ENCODE results near the gene PRR19.
A peak's percentile ranks its signal among the peaks of the same experiment; 100 is the strongest.
"Not testable (repeated sequence)": the region's sequence is repeated elsewhere in the genome, so short reads cannot be mapped to it uniquely, and the experiment has no call there.

PRR19 gene, protein sequence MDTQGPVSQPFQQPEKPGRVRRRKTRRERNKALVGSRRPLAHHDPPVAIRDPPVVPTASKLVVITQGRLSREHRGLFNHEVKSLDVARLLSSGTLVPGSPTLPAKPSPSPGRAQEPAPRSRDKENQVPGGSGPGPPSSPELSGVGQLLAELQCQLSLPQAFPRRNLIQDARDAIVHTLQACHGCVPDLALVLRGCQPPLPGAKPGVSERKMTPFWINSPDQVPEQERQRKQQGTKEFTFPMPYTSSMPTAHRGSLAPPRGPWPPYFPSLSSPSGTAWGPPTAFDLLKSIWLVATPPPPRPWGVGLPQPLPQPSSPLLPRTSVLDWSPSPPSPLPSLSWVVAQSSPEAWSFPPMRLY

GRCh38 chr19:42301646-42302203 lies at the start of gene PRR19:
Gene PRR19, plus strand, starts transcription at chr19:42302132. Its CDS starts 7,453 bp downstream, at chr19:42309585.
- DNase-seq (ENCODE audit: low read depth in 1 of 2, low spot score in 1 of 2) = no peak

- no peak for DNase-seq (ENCODE audit: low read depth in 1 of 2, low spot score in 1 of 2)
Measured at GRCh38 chr19:42252365-42253244, 49.3 kb upstream of the PRR19 start.

- DNase-seq (ENCODE audit: low read depth in 1 of 2, low spot score in 1 of 2) = no peak
Measured at GRCh38 chr19:42253245-42254088, 48.5 kb upstream of the PRR19 start.

- peak; percentile 52 to 71 for DNase-seq (ENCODE audit: low read depth in 1 of 2, low spot score in 1 of 2)
Measured at GRCh38 chr19:42254089-42254849, 47.7 kb upstream of the PRR19 start.

GRCh38 chr19:42254850-42255765 lies 46.8 kb upstream of the PRR19 start, which contains the start of gene ERF:
Gene ERF, minus strand, starts transcription at chr19:42255128. Its CDS starts 129 bp downstream, at chr19:42254999.
- peak; percentile 86 to 95 for DNase-seq (ENCODE audit: low read depth in 1 of 2, low spot score in 1 of 2)

GRCh38 chr19:42255766-42256745 lies 45.9 kb upstream of the PRR19 start:
- DNase-seq (ENCODE audit: low read depth in 1 of 2, low spot score in 1 of 2) = no peak

GRCh38 chr19:42257842-42258241 lies 44.1 kb upstream of the PRR19 start:
- not testable (repeated sequence) for DNase-seq (ENCODE audit: low read depth in 1 of 2, low spot score in 1 of 2)

- DNase-seq (ENCODE audit: low read depth in 1 of 2, low spot score in 1 of 2) = no peak
Measured at GRCh38 chr19:42261763-42262162, 40.2 kb upstream of the PRR19 start.

DNA sequence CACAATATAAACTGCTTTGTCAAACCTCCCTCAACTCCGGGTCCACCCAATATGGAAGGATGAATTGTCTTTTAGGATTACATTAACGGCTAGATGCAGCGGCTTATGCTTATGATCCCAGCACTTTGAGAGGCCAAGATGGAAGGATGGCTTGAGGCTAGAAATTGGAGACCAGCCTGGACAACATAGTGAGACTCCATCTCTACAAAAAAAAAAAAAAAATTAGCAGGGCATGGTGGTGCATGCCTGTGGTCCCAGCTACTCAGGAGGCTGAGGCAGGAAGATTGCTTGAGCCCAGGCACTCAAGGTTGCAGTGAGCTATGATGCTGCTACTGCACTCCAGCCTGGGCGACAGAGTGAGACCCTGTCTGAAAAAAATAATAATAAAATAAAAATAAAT lies 35.8 kb upstream of the PRR19 start:
- not testable (repeated sequence) for DNase-seq (ENCODE audit: low read depth in 1 of 2, low spot score in 1 of 2)

DNA sequence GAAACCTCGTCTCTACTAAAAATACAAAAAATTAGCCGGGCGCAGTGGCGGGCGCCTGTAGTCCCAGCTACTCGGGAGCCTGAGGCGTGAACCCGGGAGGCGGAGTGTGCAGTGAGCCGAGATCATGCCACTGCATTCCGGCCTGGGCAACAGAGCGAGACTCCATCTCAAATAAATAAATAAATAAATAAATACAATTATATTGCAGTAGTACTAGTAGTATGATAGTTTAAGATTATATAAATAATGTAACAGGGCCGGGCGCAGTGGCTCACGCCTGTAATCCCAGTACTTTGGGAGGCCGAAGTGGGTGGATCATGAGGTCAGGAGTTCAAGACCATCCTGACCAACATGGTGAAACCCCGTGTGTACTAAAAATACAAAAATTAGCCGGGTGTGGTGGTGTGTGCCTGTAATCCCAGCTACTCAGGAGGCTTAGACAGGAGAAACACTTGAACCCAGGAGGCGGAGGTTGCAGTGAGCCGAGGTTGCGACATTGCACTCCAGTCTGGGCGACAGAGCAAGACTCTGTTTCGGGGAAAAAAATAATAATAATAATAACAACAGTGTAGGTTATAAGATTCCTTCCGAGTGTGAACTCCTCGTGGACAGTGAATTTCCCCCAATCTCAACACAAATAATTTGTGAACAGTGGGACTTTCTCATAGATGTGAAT lies 34.9 kb upstream of the PRR19 start:
- not testable (repeated sequence) for DNase-seq (ENCODE audit: low read depth in 1 of 2, low spot score in 1 of 2)

GRCh38 chr19:42267644-42268141 lies 34.2 kb upstream of the PRR19 start:
- no peak for DNase-seq (ENCODE audit: low read depth in 1 of 2, low spot score in 1 of 2)

DNA sequence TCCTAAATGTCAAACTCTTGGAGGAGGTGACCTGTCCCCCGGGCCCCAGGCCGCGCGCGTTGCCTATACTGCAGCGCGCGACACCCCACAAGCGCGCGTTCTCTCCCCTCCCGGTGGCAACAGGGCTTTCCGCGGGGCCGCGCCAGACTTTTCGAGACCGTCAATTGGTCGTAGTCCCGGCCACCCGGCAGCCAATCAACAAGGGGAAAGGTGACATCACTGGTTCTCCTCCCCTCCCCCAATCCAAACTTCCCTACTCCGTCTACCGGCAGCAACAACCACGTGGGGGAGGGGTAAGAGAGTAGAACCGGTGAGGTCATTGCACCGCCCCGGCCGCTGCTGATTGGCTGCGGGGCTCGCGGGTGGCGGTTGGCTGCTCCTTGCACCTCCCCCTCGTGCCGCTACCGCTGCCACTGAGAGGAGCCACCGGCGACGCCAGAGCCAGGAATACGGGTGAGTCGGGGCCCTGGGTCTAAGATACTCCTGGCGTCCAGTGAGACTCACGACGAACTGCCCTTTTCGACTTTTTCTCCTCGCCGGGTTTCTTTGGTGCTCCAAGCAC lies 33.7 kb upstream of the PRR19 start:
- peak in 1 of 2 donors; percentile 100 for DNase-seq (ENCODE audit: low read depth in 1 of 2, low spot score in 1 of 2)

GRCh38 chr19:42268704-42269477 lies 33.0 kb upstream of the PRR19 start, which contains the start of gene CIC:
Gene CIC, plus strand, starts transcription at chr19:42269252. Its CDS starts 2,532 bp downstream, at chr19:42271784.
- peak; percentile 96 to 99 for DNase-seq (ENCODE audit: low read depth in 1 of 2, low spot score in 1 of 2)

GRCh38 chr19:42269478-42270345 lies 32.2 kb upstream of the PRR19 start:
- no peak for DNase-seq (ENCODE audit: low read depth in 1 of 2, low spot score in 1 of 2)
